GM21786 (cell line): ENCODE data around the gene XRRA1.
"Not testable (repeated sequence)": the region's sequence is repeated elsewhere in the genome, so short reads cannot be mapped to it uniquely, and the experiment has no call there.

Experiments
- ATAC-seq: cut with Tn5 transposase; IDR thresholded peaks from one replicate; pipeline ENCODE4 v1.9.1; 2021; ENCODE audit not compliant: unreplicated experiment

Gene XRRA1

GRCh38 chr11:74905326-74905725 lies 43.6 kb downstream of the XRRA1 start:
- ATAC-seq: no peak

- ATAC-seq: no peak
Observed at GRCh38 chr11:74902342-74902741, 46.5 kb downstream of the XRRA1 start.

DNA sequence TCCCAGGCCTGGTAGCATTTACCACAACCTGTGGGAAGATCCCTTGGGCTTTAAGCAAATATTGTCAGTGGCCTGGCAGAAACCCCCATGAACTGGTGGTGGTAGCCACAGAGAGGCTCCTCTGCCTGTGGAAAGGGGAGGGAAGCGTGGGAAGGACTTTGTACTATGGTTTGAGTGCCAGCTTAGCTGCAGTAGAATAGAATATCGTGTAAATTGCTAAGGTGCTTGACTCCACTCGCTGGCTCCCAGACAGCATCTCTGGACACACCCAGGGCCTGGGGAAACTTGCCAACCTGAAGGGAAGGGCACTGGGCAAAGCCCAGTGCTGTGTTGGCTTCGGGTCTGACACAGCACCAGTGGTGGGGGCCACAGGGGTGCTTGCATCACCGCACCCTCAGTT lies 52.6 kb downstream of the XRRA1 start:
- no peak for ATAC-seq

DNA sequence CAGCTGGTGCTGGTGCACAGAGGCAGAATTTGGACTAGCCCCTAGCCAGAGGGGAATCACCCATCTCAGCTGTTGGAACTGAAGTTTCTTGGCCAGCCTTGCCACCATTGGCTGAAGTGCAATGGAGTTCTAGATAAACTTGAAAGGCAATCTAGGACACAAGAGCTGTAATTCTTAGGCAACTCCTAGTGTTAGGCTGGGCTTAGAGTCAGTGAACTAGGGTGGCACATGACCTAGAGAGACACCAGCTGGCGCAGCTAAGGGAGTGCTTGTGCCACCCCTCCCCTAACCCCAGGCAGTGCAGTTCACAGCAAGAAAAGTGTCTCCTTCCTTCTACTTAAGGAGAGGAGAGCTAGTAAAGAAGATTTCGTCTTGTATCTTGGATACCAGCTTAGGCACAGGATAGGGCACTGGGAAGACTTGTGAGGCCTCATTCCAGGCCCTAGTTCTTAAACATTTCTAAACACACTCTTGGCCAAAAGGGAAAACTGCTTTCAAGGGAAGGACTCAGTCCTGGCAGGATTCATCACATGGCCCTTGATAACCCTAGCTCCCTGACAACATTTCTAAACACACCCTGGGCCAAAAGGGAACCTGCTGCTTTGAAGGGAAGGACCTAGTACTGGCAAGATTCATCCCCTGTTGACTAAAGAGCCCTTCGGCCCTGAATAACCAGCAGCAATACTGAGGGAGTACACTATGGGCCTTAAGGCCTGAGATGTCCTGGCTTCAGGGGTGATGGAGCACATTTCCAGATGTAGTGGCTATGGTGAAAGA lies 53.4 kb downstream of the XRRA1 start:
- ATAC-seq: no peak

GRCh38 chr11:74893015-74893414 lies 55.9 kb downstream of the XRRA1 start:
- not testable (repeated sequence) for ATAC-seq

DNA sequence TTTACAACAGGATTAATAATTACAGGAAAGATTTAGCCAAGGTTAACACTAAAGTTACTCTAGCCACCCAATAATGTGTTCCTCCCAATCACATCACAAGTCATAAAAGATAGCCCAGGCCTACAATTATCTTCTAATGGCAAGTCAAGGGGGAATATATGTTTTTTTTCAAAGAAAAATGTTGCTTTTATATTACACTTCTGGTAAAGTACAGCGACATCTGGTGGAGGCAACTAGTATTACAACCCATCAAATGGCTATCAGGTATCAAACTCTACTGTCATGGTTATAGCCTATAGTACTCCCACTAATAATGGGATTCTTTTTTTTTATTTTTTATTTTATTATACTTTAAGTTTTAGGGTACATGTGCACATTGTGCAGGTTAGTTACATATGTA lies 71.8 kb downstream of the XRRA1 start:
- no peak for ATAC-seq

- ATAC-seq: no peak
Observed at GRCh38 chr11:74871037-74871436, 77.9 kb downstream of the XRRA1 start.

DNA sequence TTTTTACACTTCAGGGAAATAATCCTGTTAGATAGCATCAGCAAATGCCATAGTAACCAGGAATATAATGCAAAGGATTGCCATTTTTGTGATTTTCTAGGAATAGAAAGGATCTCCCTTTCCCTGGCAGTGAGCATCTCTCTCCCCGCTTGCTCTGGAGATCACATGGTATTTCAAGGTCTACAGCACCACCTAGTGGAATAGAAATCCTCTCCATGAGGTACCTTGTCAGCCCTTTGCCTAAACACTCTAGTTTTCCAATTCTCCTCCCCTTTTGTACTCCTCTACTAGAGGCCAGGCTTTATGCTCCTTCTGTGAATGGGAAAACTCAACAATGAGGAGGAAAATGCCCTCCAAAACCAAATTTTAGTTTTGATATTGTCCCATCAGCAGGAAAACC lies 78.4 kb downstream of the XRRA1 start:
- no peak for ATAC-seq

DNA sequence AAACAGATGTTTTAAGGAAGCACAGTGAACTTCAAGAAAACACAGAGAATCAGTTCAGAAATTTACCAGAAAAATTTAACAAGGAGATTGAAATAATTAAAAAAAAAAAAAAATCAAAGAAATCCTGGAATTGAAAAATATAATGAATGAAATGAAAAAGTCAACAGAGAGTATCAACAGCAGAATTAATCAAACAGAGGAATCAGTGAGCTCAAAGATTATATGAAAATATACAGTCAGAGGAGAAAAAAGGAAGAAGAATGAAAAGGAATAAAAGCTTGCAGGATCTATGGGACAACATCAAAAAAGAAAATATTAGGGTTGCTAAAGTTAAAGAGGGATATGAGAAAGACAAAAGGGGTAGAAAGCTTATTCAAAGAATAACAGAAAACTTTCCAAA lies 82.3 kb downstream of the XRRA1 start:
- no peak for ATAC-seq

DNA sequence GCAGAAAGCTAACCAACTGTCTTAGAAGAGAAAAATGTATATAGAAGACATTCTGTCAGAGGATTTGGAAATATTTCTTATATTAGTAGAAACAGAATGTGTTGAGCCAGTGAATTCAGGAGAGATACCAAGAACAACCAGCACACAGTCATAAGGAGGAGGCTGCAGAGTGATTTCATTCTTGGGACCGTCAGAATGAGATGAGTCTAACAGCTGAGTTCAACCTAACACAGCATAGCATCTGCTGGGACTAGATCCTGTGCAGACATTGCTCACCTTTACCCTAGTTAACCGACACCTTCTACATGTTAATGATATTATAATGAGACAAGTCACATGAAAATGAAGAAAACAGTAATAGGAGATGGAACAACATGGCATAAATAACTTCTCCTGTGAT lies 85.5 kb downstream of the XRRA1 start:
- no peak for ATAC-seq

DNA sequence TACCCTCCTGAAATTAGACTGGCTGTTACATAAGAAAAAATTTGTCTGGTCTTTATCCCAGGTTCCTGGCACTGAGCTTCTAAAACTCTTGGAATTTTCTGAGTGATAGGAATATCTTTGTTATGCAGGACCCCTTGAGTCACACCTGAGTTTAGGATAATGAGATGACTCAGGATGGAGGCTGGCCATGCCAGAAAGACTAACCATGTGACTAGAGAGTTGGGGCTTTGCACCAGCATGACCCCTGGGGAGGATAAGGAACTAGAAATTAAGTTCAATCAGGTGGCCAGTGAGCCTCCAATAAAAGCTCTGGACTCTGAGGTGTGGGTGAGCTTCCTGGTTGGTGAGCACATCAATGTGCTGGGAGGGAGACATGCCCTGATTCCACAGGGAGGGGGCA lies 88.1 kb downstream of the XRRA1 start:
- no peak for ATAC-seq

- ATAC-seq: no peak
Observed at GRCh38 chr11:74853223-74853622, 95.7 kb downstream of the XRRA1 start.

GRCh38 chr11:74849525-74850391 lies 99.1 kb downstream of the XRRA1 start:
- no peak for ATAC-seq

DNA sequence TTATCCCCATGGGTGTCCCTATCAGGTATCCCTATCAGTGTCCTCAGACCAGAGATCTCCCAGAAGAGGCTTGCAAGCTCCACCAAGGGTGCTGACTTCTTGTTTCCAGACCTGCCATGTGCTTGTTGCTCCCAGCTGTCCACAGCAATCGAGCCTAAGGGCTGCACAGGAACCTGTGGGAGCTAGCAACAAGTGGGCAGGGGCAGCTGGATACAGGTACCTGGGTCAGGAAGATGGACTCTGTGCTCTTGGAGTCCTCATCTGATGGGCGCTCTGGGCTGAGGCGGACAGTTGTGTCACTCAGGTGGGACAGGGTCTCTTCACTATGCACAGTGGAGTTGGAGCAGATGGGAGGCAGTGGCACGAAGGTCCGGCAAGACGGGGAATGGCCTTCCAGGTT lies 101.0 kb downstream of the XRRA1 start:
- ATAC-seq: no peak

DNA sequence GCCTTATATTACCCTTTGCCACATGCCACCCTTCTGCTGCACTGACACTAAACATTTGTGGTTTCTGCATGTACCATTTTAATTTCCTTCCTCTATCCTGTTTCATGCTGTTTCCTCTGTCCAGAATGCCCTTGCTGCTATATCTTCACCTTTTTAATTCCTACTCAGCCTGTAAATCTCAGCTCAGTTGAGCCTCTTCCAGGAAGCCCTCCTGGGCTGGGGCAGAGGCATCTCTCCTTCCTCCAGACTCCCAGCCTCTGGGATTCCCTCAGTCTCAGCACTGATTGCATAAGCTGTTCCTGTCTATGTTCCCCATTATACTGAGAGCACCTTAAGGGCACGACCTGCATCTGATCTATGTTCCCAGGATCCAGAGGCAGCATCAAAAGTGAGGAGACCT lies 101.5 kb downstream of the XRRA1 start:
- no peak for ATAC-seq

- no peak for ATAC-seq
Observed at GRCh38 chr11:74846770-74847169, 102.1 kb downstream of the XRRA1 start.

GRCh38 chr11:74845978-74846517 lies 102.8 kb downstream of the XRRA1 start:
- no peak for ATAC-seq

DNA sequence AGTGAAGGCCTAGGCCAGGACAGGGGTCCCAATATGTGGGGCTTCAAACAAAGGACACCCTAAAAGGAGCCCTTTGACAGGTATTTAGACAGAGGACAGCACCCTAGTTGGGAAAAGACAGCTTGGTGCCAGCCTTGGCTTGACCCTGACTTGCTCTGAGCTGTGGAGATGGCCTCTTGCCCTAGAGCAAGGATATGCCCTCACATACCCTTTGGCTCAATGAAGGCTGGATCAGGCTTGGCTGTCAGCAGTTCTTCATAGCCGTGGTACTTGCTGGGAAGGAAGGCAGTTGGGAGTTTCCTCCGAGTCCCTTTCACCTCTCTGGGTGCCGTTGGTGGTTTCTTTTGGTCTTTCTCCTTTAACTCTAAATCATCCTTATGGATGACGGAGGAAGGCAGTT lies 104.0 kb downstream of the XRRA1 start:
- ATAC-seq: no peak

- no peak for ATAC-seq
Observed at GRCh38 chr11:74844072-74844471, 104.8 kb downstream of the XRRA1 start.

DNA sequence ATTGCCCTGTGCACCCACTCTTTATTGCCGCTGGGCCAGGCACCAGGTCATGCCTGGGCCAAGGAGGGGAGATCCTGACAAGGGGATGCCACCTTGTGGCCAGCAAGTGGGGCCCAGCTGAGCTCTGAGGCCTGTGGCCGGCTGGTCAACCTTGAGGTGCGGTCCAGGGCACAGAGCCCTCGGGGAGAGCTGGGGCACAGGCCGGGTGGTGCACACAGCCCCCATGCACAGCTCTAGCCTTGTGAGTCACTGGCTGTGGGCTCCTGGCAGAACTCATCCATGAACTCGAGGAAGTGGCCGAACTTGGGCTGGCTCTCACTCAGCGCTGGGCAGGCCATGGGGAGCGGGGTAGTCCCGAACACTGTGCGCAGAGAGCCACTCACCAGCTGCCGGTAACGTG lies 105.9 kb downstream of the XRRA1 start:
- no peak for ATAC-seq

DNA sequence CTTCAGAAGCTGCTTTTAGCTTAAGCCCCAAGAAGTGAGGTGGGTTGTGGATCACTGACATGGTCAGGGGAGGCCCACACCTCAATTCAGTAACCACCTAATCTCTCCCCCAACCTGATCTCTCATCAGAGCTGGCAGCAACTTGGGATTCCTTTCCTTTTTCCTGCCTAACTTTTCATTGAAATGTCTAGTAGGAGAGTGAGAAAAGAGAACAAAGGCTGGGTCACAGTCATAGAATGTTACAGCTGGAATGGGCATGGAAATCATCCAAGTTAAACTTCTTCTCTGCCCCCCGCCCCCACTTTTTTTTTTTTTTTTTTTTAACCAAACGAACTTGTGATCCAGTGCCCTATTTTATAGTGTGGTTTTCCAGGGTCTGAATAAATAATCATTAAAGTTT lies 108.4 kb downstream of the XRRA1 start:
- ATAC-seq: no peak

GRCh38 chr11:74839971-74840370 lies 108.9 kb downstream of the XRRA1 start:
- ATAC-seq: no peak
